Panc1 (cell line): ENCODE measurements around the gene SLC20A1. TPM values are rescaled to one million over a fixed set of nuclear protein-coding genes. Genes with fewer than 3 reads are reported as not detected.

Source experiments
- ATAC-seq: fragments of 200-7000 bp; cut with Tn5 transposase; 2 replicates; pipeline ENCODE4 v1.9.1; 2020; ENCODE audit warnings: mild to moderate bottlenecking, moderate library complexity
- BruUV-seq: library from RNA; stranded (reverse); fragments of 400-500 nt; replicated peaks from 2 replicates; lab custom pipeline; 2021; lab: Mats Ljungman, UMichigan
- CTCF ChIA-PET: fragments of 300-600 bp; sonication (Branson Sonifier 250); formaldehyde crosslinking; loops from one replicate; lab custom pipeline; 2022; ENCODE audit warnings: antibody characterized with exemption; lab: Charles Lee
- POLR2A ChIA-PET: fragments of 300-600 bp; sonication (Branson Sonifier 250); formaldehyde crosslinking; loops from one replicate; lab custom pipeline; 2022; ENCODE audit warnings: antibody characterized with exemption; lab: Charles Lee
- DNase-seq: peaks from one replicate; pipeline ENCODE4 v3.0.0-alpha.2; 2010; ENCODE audit warnings: low read depth, low spot score
- H3K27ac ChIP-seq: 2 replicates; pipeline ENCODE4 v1.5.1; 2011; ENCODE audit warnings: mild to moderate bottlenecking, low read length, inconsistent platforms
- H3K27me3 ChIP-seq: fragments of 200-500 bp; sonication (Bioruptor generic); 2 replicates; pipeline ENCODE4 v1.6.0; 2014; ENCODE audit warnings: low read length, inconsistent platforms; ENCODE audit not compliant: control insufficient read depth, insufficient read depth
- H3K36me3 ChIP-seq: fragments of 200-500 bp; sonication (Bioruptor generic); 2 replicates; pipeline ENCODE4 v1.5.1; 2014; ENCODE audit warnings: inconsistent platforms, mild to moderate bottlenecking, low read length, moderate library complexity; ENCODE audit not compliant: control insufficient read depth, insufficient read depth
- H3K4me1 ChIP-seq: 2 replicates; pipeline ENCODE4 v1.5.1; 2011; ENCODE audit warnings: inconsistent platforms, mild to moderate bottlenecking, low read length, moderate library complexity; ENCODE audit not compliant: control insufficient read depth, insufficient read depth
- H3K4me3 ChIP-seq, 2 experiments: 2 replicates each; pipeline ENCODE4 v1.5.1; 2011 to 2012; ENCODE audit warnings: low read depth in 2 of 2, low read length in 2 of 2, mild to moderate bottlenecking in 2 of 2, inconsistent platforms in 1 of 2, moderate library complexity in 1 of 2
- H3K9me3 ChIP-seq: fragments of 200-500 bp; sonication (Bioruptor generic); 2 replicates; pipeline ENCODE4 v1.5.1; 2014; ENCODE audit warnings: low read depth, mild to moderate bottlenecking, inconsistent platforms, low read length, moderate library complexity; ENCODE audit not compliant: control insufficient read depth, insufficient read depth
- CTCF ChIP-seq: fragments of 450-650 bp; IDR thresholded peaks from 2 replicates; pipeline ENCODE4 v1.5.1; 2017; ENCODE audit warnings: mild to moderate bottlenecking
- POLR2AphosphoS5 ChIP-seq: IDR thresholded peaks from 2 replicates; pipeline ENCODE4 v1.6.1; 2012; ENCODE audit warnings: mild to moderate bottlenecking, low read depth, low read length, moderate library complexity
- REST ChIP-seq, 2 experiments: IDR thresholded peaks; 2 replicates each; pipeline ENCODE4 v1.6.1; 2011 to 2012; ENCODE audit warnings: low read depth in 2 of 2, control low read depth in 1 of 2, low read length in 1 of 2, mild to moderate bottlenecking in 1 of 2, moderate library complexity in 1 of 2; ENCODE audit not compliant: insufficient read depth in 1 of 2
- SIN3A ChIP-seq: IDR thresholded peaks from 2 replicates; pipeline ENCODE4 v1.6.1; 2012; ENCODE audit warnings: low read depth, mild to moderate bottlenecking, low read length, moderate library complexity, borderline replicate concordance; ENCODE audit not compliant: insufficient read depth
- TCF7L2 ChIP-seq: IDR thresholded peaks from 2 replicates; pipeline ENCODE4 v1.6.1; 2011; ENCODE audit warnings: mild to moderate bottlenecking, low read depth, low read length, inconsistent platforms
- in situ Hi-C: cut with HindIII; loops from 2 replicates; pipeline ENCODE4 v1.10.0; 2016; ENCODE audit warnings: low sequenced_read_pairs, low pct_unique_long_range_greater_than_20kb
- intact Hi-C: fragments of 100-400 bp; cut with micrococcal nuclease; formaldehyde crosslinking; loops from one replicate; pipeline ENCODE4 v1.10.0; 2022; ENCODE audit not compliant: unreplicated experiment
- total RNA-seq: library from RNA; stranded (reverse); gene quantifications from one replicate; pipeline ENCODE4 v1.2.1, GENCODE V29; 2021; ENCODE audit not compliant: unreplicated experiment

Gene SLC20A1
- total RNA-seq, 1 experiment from 2014 or later, result 72.0 TPM

- Histone ChIP-seq H3K4me1 (no peaks in the 10 kb centered on the region), H3K4me3 (no peak overlapping the region), H3K27ac (no peak overlapping the region), H3K27me3 (no peaks in the 10 kb centered on the region), H3K9me3 (no peaks in the 10 kb centered on the region), H3K36me3 (no peaks in the 10 kb centered on the region)
- ChIA-PET CTCF (interaction anchor here (0.7 to 1.1 kb wide), 3 partner anchors 16 to 406 kb away, joined by 3 to 9 read pairs (median 5); no protein-coding TSS in a partner anchor), POLR2A (interaction anchor here (0.6 kb wide), 1 partner anchor 9 kb away, joined by 3 read pairs; no protein-coding TSS in a partner anchor)
- no peak for ATAC-seq
- TF ChIP-seq SIN3A (no peak), TCF7L2 (no peak), REST (IDR thresholded peaks at IDR 0.05; ENCODE audit: insufficient read depth in 1 of 2, low read depth in 2 of 2, low read length in 1 of 2) (no peak), POLR2AphosphoS5 (no peak), CTCF (no peak)
- intact Hi-C loops, result no loop called here
- in situ Hi-C loops, result no loop called here
- no TSS peak for BruUV-seq
- no peak for DNase-seq
Observed at GRCh38 chr2:112670252-112671022, 24.7 kb downstream of the SLC20A1 start.

- POLR2A ChIA-PET, result no interaction called here
- CTCF ChIA-PET, result no interaction called here
- intact Hi-C loops (no loop called here), in situ Hi-C loops (no loop called here)
- Histone ChIP-seq H3K27ac (no peak overlapping the region), H3K4me3 (no peak overlapping the region), H3K27me3 (no peaks in the 10 kb centered on the region), H3K9me3 (no peaks in the 10 kb centered on the region), H3K4me1 (no peaks in the 10 kb centered on the region), H3K36me3 (no peaks in the 10 kb centered on the region)
- no TSS peak for BruUV-seq
- DNase-seq, result no peak
- ATAC-seq, result no peak
- TF ChIP-seq CTCF, result no peak
- no peak for TF ChIP-seq TCF7L2
- no peak for TF ChIP-seq SIN3A
- no peak for TF ChIP-seq REST (IDR thresholded peaks at IDR 0.05; ENCODE audit: insufficient read depth in 1 of 2, low read depth in 2 of 2, low read length in 1 of 2)
- no peak for TF ChIP-seq POLR2AphosphoS5
Observed at GRCh38 chr2:112671801-112672200, 26.1 kb downstream of the SLC20A1 start.
